Mesenchymal stem cell (in vitro differentiated cells and primary cell): ENCODE results near the gene DZIP1L.

Experiments used
- DNase-seq: peaks from one replicate; pipeline ENCODE4 v3.0.0-alpha.2; 2013
- H2AFZ ChIP-seq: one replicate; pipeline ENCODE4 v1.6.1; 2013; ENCODE audit warnings: low read depth, mild to moderate bottlenecking, control low read depth, inconsistent platforms, low read length, moderate library complexity
- H2AK5ac ChIP-seq: 2 replicates; pipeline ENCODE4 v1.6.1; 2013; ENCODE audit warnings: low read length, moderate library complexity, mild to moderate bottlenecking, inconsistent platforms; ENCODE audit not compliant: severe bottlenecking
- H2BK120ac ChIP-seq: one replicate; pipeline ENCODE4 v1.6.1; 2013; ENCODE audit warnings: low read depth, mild to moderate bottlenecking, inconsistent platforms, low read length, moderate library complexity
- H2BK12ac ChIP-seq, 2 experiments: one replicate each; pipeline ENCODE4 v1.6.1; 2013; ENCODE audit warnings: inconsistent platforms in 2 of 2, low read length in 2 of 2, mild to moderate bottlenecking in 2 of 2, moderate library complexity in 2 of 2, control low read depth in 1 of 2
- H2BK15ac ChIP-seq: one replicate; pipeline ENCODE4 v1.6.1; 2013; ENCODE audit warnings: mild to moderate bottlenecking, low read depth, inconsistent platforms; ENCODE audit not compliant: poor library complexity, severe bottlenecking
- H2BK5ac ChIP-seq: 2 replicates; pipeline ENCODE4 v1.6.1; 2013; ENCODE audit warnings: low read depth, mild to moderate bottlenecking, low read length, control low read depth, inconsistent platforms; ENCODE audit not compliant: poor library complexity, severe bottlenecking
- H3K14ac ChIP-seq, 2 experiments: one replicate each; pipeline ENCODE4 v1.6.1; 2013; ENCODE audit warnings: inconsistent platforms in 2 of 2, low read length in 2 of 2, control low read depth in 1 of 2, mild to moderate bottlenecking in 1 of 2, moderate library complexity in 1 of 2
- H3K18ac ChIP-seq, 2 experiments: one replicate each; pipeline ENCODE4 v1.6.1; 2013; ENCODE audit warnings: inconsistent platforms in 2 of 2, low read length in 2 of 2, control low read depth in 1 of 2, low read depth in 1 of 2, mild to moderate bottlenecking in 1 of 2
- H3K23ac ChIP-seq, 2 experiments: one replicate each; pipeline ENCODE4 v1.6.1; 2013; ENCODE audit warnings: inconsistent platforms in 2 of 2, low read length in 2 of 2, mild to moderate bottlenecking in 2 of 2, moderate library complexity in 2 of 2, control low read depth in 1 of 2
- H3K27ac ChIP-seq: 2 replicates; pipeline ENCODE4 v1.5.1; 2013; ENCODE audit warnings: mild to moderate bottlenecking, moderate library complexity, low read length, control low read depth, inconsistent platforms; ENCODE audit not compliant: poor library complexity, severe bottlenecking
- H3K27me3 ChIP-seq, 2 experiments: 2 replicates each; pipeline versions ENCODE4 v1.6.1 to v1.7.0; 2013; ENCODE audit warnings: low read length in 2 of 2, mild to moderate bottlenecking in 2 of 2, moderate library complexity in 2 of 2, control low read depth in 1 of 2, inconsistent platforms in 1 of 2; ENCODE audit not compliant: control insufficient read depth in 1 of 2, insufficient read depth in 1 of 2
- H3K36me3 ChIP-seq, 2 experiments: 2 replicates each; pipeline versions ENCODE4 v1.6.1 to v1.7.0; 2013; ENCODE audit warnings: low read length in 2 of 2, control low read depth in 1 of 2, inconsistent platforms in 1 of 2, low read depth in 1 of 2, mild to moderate bottlenecking in 1 of 2; ENCODE audit not compliant: insufficient read depth in 2 of 2, control insufficient read depth in 1 of 2
- H3K4ac ChIP-seq, 2 experiments: one replicate each; pipeline ENCODE4 v1.6.1; 2013; ENCODE audit warnings: inconsistent platforms in 2 of 2, low read length in 2 of 2, mild to moderate bottlenecking in 2 of 2, moderate library complexity in 2 of 2, control low read depth in 1 of 2, low read depth in 1 of 2
- H3K4me1 ChIP-seq: 2 replicates; pipeline ENCODE4 v1.6.1; 2013; ENCODE audit warnings: low read depth, low read length, control low read depth; ENCODE audit not compliant: control insufficient read depth, insufficient read depth
- H3K4me2 ChIP-seq: 2 replicates; pipeline ENCODE4 v1.6.1; 2013; ENCODE audit warnings: low read length, mild to moderate bottlenecking, inconsistent platforms; ENCODE audit not compliant: poor library complexity, severe bottlenecking
- H3K4me3 ChIP-seq, 2 experiments: 2 replicates each; pipeline versions ENCODE4 v1.5.1 to v1.7.0; 2013; ENCODE audit warnings: low read length in 2 of 2, mild to moderate bottlenecking in 2 of 2, control low read depth in 1 of 2, low read depth in 1 of 2; ENCODE audit not compliant: insufficient read depth in 1 of 2
- H3K79me1 ChIP-seq: replicated peaks from 2 replicates; pipeline ENCODE4 v1.6.1; 2013; ENCODE audit warnings: mild to moderate bottlenecking, control low read depth, low read length, inconsistent platforms; ENCODE audit not compliant: poor library complexity, severe bottlenecking
- H3K9ac ChIP-seq: 2 replicates; pipeline ENCODE4 v1.7.0; 2013; ENCODE audit warnings: mild to moderate bottlenecking, low read length, moderate library complexity
- H3K9me3 ChIP-seq: 2 replicates; pipeline ENCODE4 v1.7.0; 2013; ENCODE audit warnings: mild to moderate bottlenecking, low read length; ENCODE audit not compliant: control insufficient read depth
- H4K8ac ChIP-seq: one replicate; pipeline ENCODE4 v1.6.1; 2013; ENCODE audit warnings: inconsistent platforms, mild to moderate bottlenecking, low read length, moderate library complexity
- H4K91ac ChIP-seq: one replicate; pipeline ENCODE4 v1.6.1; 2013; ENCODE audit warnings: mild to moderate bottlenecking, low read length, inconsistent platforms
- WGBS: methylation state at CpG from one replicate; pipeline ENCODE4 v1.1.7; 2013; ENCODE audit warnings: mixed read lengths; 5-methylcytosine and 5-hydroxymethylcytosine counted together

Gene DZIP1L

GRCh38 chr3:138137861-138138260 lies 22.5 kb upstream of the DZIP1L start:
- no peak overlapping the region for H2BK120ac ChIP-seq
- H3K9ac ChIP-seq = no peak overlapping the region
- H3K4me3 ChIP-seq = no peak overlapping the region
- no peak overlapping the region for H3K4me2 ChIP-seq
- 75% methylated on average over 2 of the region's 2 CpGs for WGBS
- no peak overlapping the region for H3K18ac ChIP-seq
- H3K4me1 ChIP-seq = no peaks in the 10 kb centered on the region
- H2BK15ac ChIP-seq = no peak overlapping the region
- H2AFZ ChIP-seq = no peak overlapping the region
- H3K79me1 ChIP-seq = no peaks in the 10 kb centered on the region
- no peak overlapping the region for H3K27ac ChIP-seq
- no peak overlapping the region for H3K23ac ChIP-seq
- no peak overlapping the region for H2AK5ac ChIP-seq
- no peak overlapping the region for H4K8ac ChIP-seq
- DNase-seq = no peak
- peaks cover 0 to 5% of the 10 kb centered on the region in 2 experiments for H3K27me3 ChIP-seq
- H2BK12ac ChIP-seq = no peak overlapping the region
- H2BK5ac ChIP-seq = no peak overlapping the region
- no peak overlapping the region for H4K91ac ChIP-seq
- no peaks in the 10 kb centered on the region for H3K9me3 ChIP-seq
- H3K4ac ChIP-seq = no peak overlapping the region
- H3K14ac ChIP-seq = no peak overlapping the region
- no peaks in the 10 kb centered on the region for H3K36me3 ChIP-seq

DNA sequence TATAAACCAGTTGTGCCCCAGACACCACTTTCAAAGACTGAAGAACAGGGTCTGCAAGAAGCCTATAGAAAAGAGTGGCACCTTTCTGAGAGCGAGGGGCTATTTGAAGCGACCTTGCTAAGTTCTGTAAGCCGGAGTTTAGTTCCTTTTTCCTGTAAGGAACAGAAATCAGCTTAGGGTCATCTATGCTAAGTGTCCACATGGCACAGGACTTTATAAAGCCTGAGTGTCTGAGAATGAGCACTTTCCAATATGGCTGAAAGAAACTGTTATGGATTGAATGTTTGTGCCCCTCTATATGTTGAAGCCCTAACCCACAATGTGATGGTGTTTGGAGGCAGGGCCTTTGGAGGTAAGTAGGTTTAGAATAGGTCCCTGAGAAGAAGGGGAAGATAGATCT lies 20.8 kb upstream of the DZIP1L start:
- no peak overlapping the region for H2BK15ac ChIP-seq
- no peak overlapping the region for H3K4ac ChIP-seq
- DNase-seq = no peak
- H3K4me3 ChIP-seq = no peak overlapping the region
- H3K27me3 ChIP-seq = peaks cover 0 to 5% of the 10 kb centered on the region in 2 experiments
- H3K36me3 ChIP-seq = no peaks in the 10 kb centered on the region
- no peak overlapping the region for H3K14ac ChIP-seq
- peaks cover 2% of the 10 kb centered on the region for H3K4me1 ChIP-seq
- H3K9ac ChIP-seq = no peak overlapping the region
- H2BK120ac ChIP-seq = no peak overlapping the region
- no peak overlapping the region for H3K23ac ChIP-seq
- WGBS = 92% methylated on average over 3 of the region's 3 CpGs
- H3K79me1 ChIP-seq = no peaks in the 10 kb centered on the region
- no peak overlapping the region for H4K8ac ChIP-seq
- H2AK5ac ChIP-seq = no peak overlapping the region
- no peak overlapping the region for H3K27ac ChIP-seq
- no peaks in the 10 kb centered on the region for H3K9me3 ChIP-seq
- H2BK12ac ChIP-seq = no peak overlapping the region
- no peak overlapping the region for H3K18ac ChIP-seq
- H2AFZ ChIP-seq = no peak overlapping the region
- H3K4me2 ChIP-seq = no peak overlapping the region
- no peak overlapping the region for H4K91ac ChIP-seq
- no peak overlapping the region for H2BK5ac ChIP-seq

GRCh38 chr3:138135833-138136194 lies 20.4 kb upstream of the DZIP1L start:
- H3K9me3 ChIP-seq = no peaks in the 10 kb centered on the region
- peaks cover 0 to 5% of the 10 kb centered on the region in 2 experiments for H3K27me3 ChIP-seq
- no peak for DNase-seq
- no peak overlapping the region for H2BK5ac ChIP-seq
- no peak overlapping the region for H3K4me3 ChIP-seq
- peaks cover 2% of the 10 kb centered on the region for H3K4me1 ChIP-seq
- H3K79me1 ChIP-seq = no peaks in the 10 kb centered on the region
- H2BK15ac ChIP-seq = no peak overlapping the region
- no peak overlapping the region for H3K14ac ChIP-seq
- H4K91ac ChIP-seq = no peak overlapping the region
- no peaks in the 10 kb centered on the region for H3K36me3 ChIP-seq
- no peak overlapping the region for H2AK5ac ChIP-seq
- no peak overlapping the region for H3K4me2 ChIP-seq
- H3K23ac ChIP-seq = no peak overlapping the region
- no peak overlapping the region for H3K27ac ChIP-seq
- no peak overlapping the region for H2BK120ac ChIP-seq
- no peak overlapping the region for H2AFZ ChIP-seq
- H2BK12ac ChIP-seq = no peak overlapping the region
- WGBS = no CpG with 5 or more reads among the region's 2 CpGs
- H3K18ac ChIP-seq = no peak overlapping the region
- no peak overlapping the region for H3K4ac ChIP-seq
- H3K9ac ChIP-seq = no peak overlapping the region
- no peak overlapping the region for H4K8ac ChIP-seq

GRCh38 chr3:138135146-138135832 lies 19.9 kb upstream of the DZIP1L start:
- Histone ChIP-seq H3K9me3 (no peaks in the 10 kb centered on the region), H4K8ac (no peak overlapping the region), H3K4me1 (peaks cover 2% of the 10 kb centered on the region), H3K4me3 (no peak overlapping the region), H3K23ac (no peak overlapping the region), H2BK5ac (no peak overlapping the region), H3K18ac (no peak overlapping the region), H3K9ac (no peak overlapping the region), H3K36me3 (no peaks in the 10 kb centered on the region), H3K4ac (no peak overlapping the region), H3K4me2 (no peak overlapping the region), H4K91ac (no peak overlapping the region), H2AFZ (no peak overlapping the region), H3K27ac (no peak overlapping the region), H3K79me1 (no peaks in the 10 kb centered on the region), H2AK5ac (no peak overlapping the region), H2BK12ac (no peak overlapping the region), H3K27me3 (peaks cover 0 to 5% of the 10 kb centered on the region in 2 experiments), H2BK120ac (no peak overlapping the region), H2BK15ac (no peak overlapping the region), H3K14ac (no peak overlapping the region)
- no peak for DNase-seq
- 100% methylated on average over 1 of the region's 3 CpGs for WGBS
